Ishikawa (cell line): Measurements from ENCODE around the gene PDIK1L.

Experiments used
- CEBPB ChIP-seq: IDR thresholded peaks from 2 replicates; pipeline ENCODE4 v1.6.1; 2012
- CREB1 ChIP-seq: IDR thresholded peaks from 2 replicates; pipeline ENCODE4 v1.6.1; 2012; ENCODE audit warnings: low read depth
- EP300 ChIP-seq: IDR thresholded peaks from 2 replicates; pipeline ENCODE4 v1.6.1; 2012; ENCODE audit warnings: borderline replicate concordance
- FOXM1 ChIP-seq: IDR thresholded peaks from 2 replicates; pipeline ENCODE4 v1.6.1; 2012; ENCODE audit warnings: low read depth, borderline replicate concordance
- MAX ChIP-seq: IDR thresholded peaks from 2 replicates; pipeline ENCODE4 v1.6.1; 2012
- RAD21 ChIP-seq: IDR thresholded peaks from 2 replicates; pipeline ENCODE4 v1.6.1; 2012; ENCODE audit warnings: low read depth
- REST ChIP-seq: IDR thresholded peaks from 2 replicates; pipeline ENCODE4 v1.6.1; 2012; ENCODE audit warnings: low read depth, mild to moderate bottlenecking
- TCF12 ChIP-seq: IDR thresholded peaks from 2 replicates; pipeline ENCODE4 v1.6.1; 2012; ENCODE audit warnings: low read depth
- ZBTB7A ChIP-seq: IDR thresholded peaks from 2 replicates; pipeline ENCODE4 v1.6.1; 2012; ENCODE audit warnings: low read depth
- TF ChIP-seq, protein P1 (sequence below): IDR thresholded peaks from 2 replicates; pipeline ENCODE4 v1.6.1; 2012

DNA sequence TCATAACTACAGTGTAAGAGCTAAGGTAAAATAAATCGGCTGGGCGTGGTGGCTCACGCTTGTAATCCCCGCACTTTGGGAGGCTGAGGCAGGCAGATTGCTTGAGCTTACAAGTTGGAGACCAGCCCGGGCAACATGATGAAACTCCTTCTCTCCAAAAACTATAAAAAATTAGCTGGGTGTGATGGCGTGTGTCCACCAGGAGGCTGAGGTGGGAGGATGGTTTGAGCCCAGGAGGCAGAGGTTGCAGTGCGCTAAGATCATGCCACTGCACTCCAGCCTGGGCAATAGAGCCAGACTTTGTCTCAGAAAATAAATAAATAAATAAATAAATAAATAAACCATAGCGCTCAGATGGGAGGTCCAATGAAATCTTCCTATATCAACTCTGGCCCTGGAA, 30.5 kb downstream of the PDIK1L start:
- TF ChIP-seq EP300 (no peak), CEBPB (no peak), TCF12 (no peak), CREB1 (no peak), MAX (no peak), ZBTB7A (no peak), RAD21 (no peak), FOXM1 (no peak), REST (no peak)
- TF ChIP-seq, protein P1, sequence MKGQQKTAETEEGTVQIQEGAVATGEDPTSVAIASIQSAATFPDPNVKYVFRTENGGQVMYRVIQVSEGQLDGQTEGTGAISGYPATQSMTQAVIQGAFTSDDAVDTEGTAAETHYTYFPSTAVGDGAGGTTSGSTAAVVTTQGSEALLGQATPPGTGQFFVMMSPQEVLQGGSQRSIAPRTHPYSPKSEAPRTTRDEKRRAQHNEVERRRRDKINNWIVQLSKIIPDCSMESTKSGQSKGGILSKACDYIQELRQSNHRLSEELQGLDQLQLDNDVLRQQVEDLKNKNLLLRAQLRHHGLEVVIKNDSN, result no peak
